Measurements from ENCODE around the gene PIR. TPM values are rescaled to one million over a fixed set of nuclear protein-coding genes. Genes with fewer than 3 reads are reported as not detected.

PIR gene
- total and polyA plus RNA-seq, 4 experiments from 2014 or later, result 0.53 TPM; not detected in 3

DNA sequence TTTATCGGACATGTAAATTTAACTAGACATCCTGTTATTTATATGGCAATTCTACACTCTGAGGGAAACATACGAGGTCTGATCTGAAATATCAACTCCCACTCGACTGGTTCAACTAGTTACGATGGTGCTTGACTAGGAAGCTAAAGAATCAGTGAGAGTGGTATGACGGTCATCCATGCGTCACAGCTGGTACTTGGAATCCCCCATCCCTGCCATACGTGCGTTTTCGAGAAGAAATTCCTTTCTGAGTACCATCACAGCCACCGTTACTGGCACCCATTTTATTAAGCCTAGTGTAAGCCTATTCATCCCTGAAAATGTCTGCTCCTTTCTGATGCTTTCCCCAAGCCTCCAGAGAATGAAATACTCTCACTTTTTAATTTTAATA, 157.1 kb downstream of the PIR start:
- Histone ChIP-seq H3K4me1 (ENCODE audit: insufficient read depth, low read length) (peaks cover 20% of the 10 kb centered on the region), H3K36me3 (ENCODE audit: insufficient read depth, low read length) (peaks cover 8% of the 10 kb centered on the region), H3K27me3 (ENCODE audit: insufficient read depth, low read length) (peaks cover 5% of the 10 kb centered on the region), H3K4me3 (ENCODE audit: low read length in 2 of 2) (peak overlapping the region; percentile 47 to 73), H3K9me3 (ENCODE audit: control insufficient read depth in 1 of 2, low read length in 2 of 2) (no peaks in the 10 kb centered on the region), H3K27ac (ENCODE audit: low read depth, low read length) (peak overlapping the region; percentile 89)
- peaks cover 8 to 9% of the 10 kb centered on the region in 2 donors for H3K27me3 Mint-ChIP-seq
- no peaks in the 10 kb centered on the region for H3K9me3 Mint-ChIP-seq
- peak overlapping the region; percentile 95 to 97 (median 96) for H3K27ac Mint-ChIP-seq
- ChIA-PET POLR2A (ENCODE audit: partially characterized antibody) (interaction anchor here (1.0 kb wide), 1 partner anchor 403 kb away, joined by 3 read pairs; no protein-coding TSS in a partner anchor), CTCF (ENCODE audit: partially characterized antibody) (interaction anchor here (1.0 kb wide), 1 partner anchor 11 kb away, joined by 4 read pairs; no protein-coding TSS in a partner anchor)
- intact Hi-C loops (cut with micrococcal nuclease), result loop anchor here (5.0 kb wide), 2 partner anchors 1276 to 1304 kb away; no protein-coding TSS in a partner anchor
- peaks cover 4 to 28% (median 8%) of the 10 kb centered on the region in 4 donors for H3K4me1 Mint-ChIP-seq
- DNase-seq, result peak in 4 of 5 donors; percentile 56 to 88 (median 68)
- H3K36me3 Mint-ChIP-seq, result peaks cover 0 to 26% of the 10 kb centered on the region in 2 donors
- H3K4me3 Mint-ChIP-seq, result peak overlapping the region; percentile 90 to 96 (median 91)

DNA sequence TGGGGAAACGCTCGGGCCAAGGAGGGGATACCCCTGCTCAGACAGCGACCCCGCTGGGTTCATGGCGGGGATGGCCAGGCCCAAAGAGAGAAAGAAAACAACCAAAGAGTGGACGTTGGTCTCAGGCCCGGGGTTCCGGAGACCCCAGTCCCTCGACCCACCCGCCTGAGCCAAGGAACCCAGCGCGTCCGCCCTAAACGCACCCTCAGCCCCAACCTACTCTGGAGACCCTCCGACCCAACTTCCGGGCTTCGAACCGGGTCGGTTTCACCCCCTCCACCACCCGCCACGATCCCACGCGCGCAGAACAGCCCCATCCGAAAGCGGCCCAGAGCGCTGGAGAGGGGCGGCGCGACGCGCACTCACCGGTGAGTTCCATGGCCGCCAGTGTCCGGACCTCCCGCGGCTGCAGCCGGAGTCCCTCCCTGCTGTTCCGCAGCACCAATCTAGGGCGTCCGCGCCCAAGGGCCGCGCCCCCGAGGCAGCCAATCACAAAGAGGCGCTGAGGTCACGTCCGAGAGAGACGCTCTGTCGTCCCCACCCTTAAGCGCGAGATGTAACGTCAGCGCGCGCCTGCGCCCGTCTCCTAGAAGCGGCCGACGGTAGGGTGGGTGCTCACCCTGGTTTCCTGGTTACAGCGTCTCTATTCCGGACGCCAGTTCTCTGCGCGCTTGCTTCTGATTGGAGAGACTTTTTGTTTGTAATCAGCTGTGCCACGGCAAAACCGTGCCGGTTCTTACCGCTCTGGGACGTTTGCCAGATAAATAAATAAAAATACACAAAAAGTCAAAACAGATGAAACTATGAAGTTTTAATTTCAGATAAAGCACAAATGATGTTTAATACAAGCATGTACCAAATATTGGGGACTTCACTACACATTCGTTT, 157.8 kb downstream of the PIR start, which contains the start of gene PIGA:
PIGA (minus strand) TSS at position 389 of the 888 bp plus-strand sequence. CDS start 3,593 bp downstream, outside the sequence.
- peaks cover 4 to 6% of the 10 kb centered on the region in 2 donors for H3K27me3 Mint-ChIP-seq
- peaks cover 4 to 28% (median 8%) of the 10 kb centered on the region in 4 donors for H3K4me1 Mint-ChIP-seq
- peak within 1 kb of the TSS; percentile 73 to 84 for H3K4me3 ChIP-seq (ENCODE audit: low read length in 2 of 2)
- peaks cover 8% of the 10 kb centered on the region for H3K36me3 ChIP-seq (ENCODE audit: insufficient read depth, low read length)
- intact Hi-C loops (cut with micrococcal nuclease), result loop anchor here (1.0 to 5.0 kb wide), 5 partner anchors 462 to 1451 kb away; partner anchors contain the start of genes AP1S2, FANCB, MOSPD2 and TXLNG
- CTCF ChIA-PET (ENCODE audit: partially characterized antibody), result interaction anchor here (1.0 kb wide), 1 partner anchor 12 kb away, joined by 4 read pairs; no protein-coding TSS in a partner anchor
- peak; percentile 87 to 97 (median 93) for DNase-seq
- peaks cover 0 to 26% of the 10 kb centered on the region in 2 donors for H3K36me3 Mint-ChIP-seq
- POLR2A ChIA-PET (ENCODE audit: partially characterized antibody), result interaction anchor here (1.0 kb wide), 1 partner anchor 403 kb away, joined by 3 read pairs; no protein-coding TSS in a partner anchor
- H3K27me3 ChIP-seq (ENCODE audit: insufficient read depth, low read length), result peaks cover 5% of the 10 kb centered on the region
- peaks cover 20% of the 10 kb centered on the region for H3K4me1 ChIP-seq (ENCODE audit: insufficient read depth, low read length)
- peak within 1 kb of the TSS; percentile 95 to 97 (median 96) for H3K27ac Mint-ChIP-seq
- H3K4me3 Mint-ChIP-seq, result peak within 1 kb of the TSS; percentile 90 to 96 (median 91)
- no peaks in the 10 kb centered on the region for H3K9me3 Mint-ChIP-seq
- H3K27ac ChIP-seq (ENCODE audit: low read depth, low read length), result peak within 1 kb of the TSS; percentile 89
- H3K9me3 ChIP-seq (ENCODE audit: control insufficient read depth in 1 of 2, low read length in 2 of 2), result no peaks in the 10 kb centered on the region

Other genes starting within 250 kb of the PIR start
- gene ASB9, start 223.2 kb downstream of the PIR start, total RNA-seq, result not detected
- gene ASB9, start 223.2 kb downstream of the PIR start, polyA plus RNA-seq, result under 1 TPM in 1 of 2 donors, not detected in 1; 0.73 TPM
- not detected for gene ASB11, start 177.7 kb downstream of the PIR start, total RNA-seq
- gene ASB11, start 177.7 kb downstream of the PIR start, polyA plus RNA-seq, result not detected
- 10 to 100 TPM; 27.8 to 32.3 TPM for gene PIGA, start 157.8 kb downstream of the PIR start, total RNA-seq
- gene PIGA, start 157.8 kb downstream of the PIR start, polyA plus RNA-seq, result 1 to 10 TPM; 6.4 to 8.2 TPM
- under 1 TPM in 1 of 2 experiments, not detected in 1; 0.15 TPM for gene VEGFD, start 108.9 kb downstream of the PIR start, total RNA-seq
- not detected for gene VEGFD, start 108.9 kb downstream of the PIR start, polyA plus RNA-seq
- not detected for gene BMX, start 7.5 kb upstream of the PIR start, total RNA-seq
- not detected for gene BMX, start 7.5 kb upstream of the PIR start, polyA plus RNA-seq
- gene ACE2, start 107.6 kb upstream of the PIR start, total RNA-seq, result not detected
- gene ACE2, start 107.6 kb upstream of the PIR start, polyA plus RNA-seq, result not detected
- under 1 TPM in 1 of 2 experiments, not detected in 1; 0.33 TPM for gene CLTRN, start 171.5 kb upstream of the PIR start, total RNA-seq
- gene CLTRN, start 171.5 kb upstream of the PIR start, polyA plus RNA-seq, result under 1 TPM in 1 of 2 donors, not detected in 1; 0.97 TPM
- gene CA5B, start 244.9 kb upstream of the PIR start, total RNA-seq, result 10 to 100 TPM; 45.7 to 54.5 TPM
- 100 to 1,000 TPM in 1 of 2 donors, 10 to 100 TPM in 1; 89.2 to 164 TPM for gene CA5B, start 244.9 kb upstream of the PIR start, polyA plus RNA-seq